ENCODE measurements around the gene SAA2. TPM values are rescaled to one million over a fixed set of nuclear protein-coding genes. Genes with fewer than 3 reads are reported as not detected.

Gene SAA2
- total and polyA plus RNA-seq, 4 donors = 18.6 to 1,381 (median 80.6) TPM

DNA sequence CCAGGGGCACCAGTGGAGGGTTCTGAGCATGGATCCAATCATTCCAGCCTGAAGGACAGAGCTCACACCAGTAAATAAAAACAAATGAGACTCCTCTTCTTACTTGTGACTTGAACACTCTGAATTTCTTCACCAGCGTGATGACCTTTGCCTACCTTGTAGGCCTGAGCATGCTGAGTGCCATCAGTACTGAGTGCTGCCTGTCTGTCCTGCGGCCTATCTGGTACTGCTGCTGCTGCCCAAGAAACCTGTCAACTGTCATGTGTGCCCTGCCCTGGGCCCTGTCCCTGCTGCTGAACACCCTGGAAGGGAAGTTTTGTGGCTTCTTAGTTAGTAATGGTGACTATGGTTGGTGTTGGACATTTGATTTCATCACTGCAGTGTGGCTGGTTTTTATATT is 51.9 kb downstream of the SAA2 start:
- WGBS, 2 donors = 89 to 94% methylated on average over 2 of the region's 2 CpGs
- no peaks in the 10 kb centered on the region for H3K36me3 ChIP-seq (ENCODE audit: control insufficient read depth in 4 of 4, insufficient read depth in 4 of 4, low read length in 4 of 4)
- H3K9ac ChIP-seq (ENCODE audit: insufficient read depth in 1 of 2, low read length in 2 of 2) = no peak overlapping the region
- H3K27ac ChIP-seq (ENCODE audit: low read depth in 1 of 2, low read length in 1 of 2) = no peak overlapping the region
- H3K9me3 ChIP-seq (ENCODE audit: control insufficient read depth in 4 of 4, insufficient read depth in 3 of 4, low read length in 3 of 4) = peaks cover 0 to 6% (median 0%) of the 10 kb centered on the region in 4 donors
- H3K4me3 ChIP-seq = no peak overlapping the region
- DNase-seq = no peak
- TF ChIP-seq, protein P1, sequence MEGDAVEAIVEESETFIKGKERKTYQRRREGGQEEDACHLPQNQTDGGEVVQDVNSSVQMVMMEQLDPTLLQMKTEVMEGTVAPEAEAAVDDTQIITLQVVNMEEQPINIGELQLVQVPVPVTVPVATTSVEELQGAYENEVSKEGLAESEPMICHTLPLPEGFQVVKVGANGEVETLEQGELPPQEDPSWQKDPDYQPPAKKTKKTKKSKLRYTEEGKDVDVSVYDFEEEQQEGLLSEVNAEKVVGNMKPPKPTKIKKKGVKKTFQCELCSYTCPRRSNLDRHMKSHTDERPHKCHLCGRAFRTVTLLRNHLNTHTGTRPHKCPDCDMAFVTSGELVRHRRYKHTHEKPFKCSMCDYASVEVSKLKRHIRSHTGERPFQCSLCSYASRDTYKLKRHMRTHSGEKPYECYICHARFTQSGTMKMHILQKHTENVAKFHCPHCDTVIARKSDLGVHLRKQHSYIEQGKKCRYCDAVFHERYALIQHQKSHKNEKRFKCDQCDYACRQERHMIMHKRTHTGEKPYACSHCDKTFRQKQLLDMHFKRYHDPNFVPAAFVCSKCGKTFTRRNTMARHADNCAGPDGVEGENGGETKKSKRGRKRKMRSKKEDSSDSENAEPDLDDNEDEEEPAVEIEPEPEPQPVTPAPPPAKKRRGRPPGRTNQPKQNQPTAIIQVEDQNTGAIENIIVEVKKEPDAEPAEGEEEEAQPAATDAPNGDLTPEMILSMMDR (IDR thresholded peaks at IDR 0.05; ENCODE audit: control extremely low read depth, extremely low read depth) = no peak
- no peak for ATAC-seq (ENCODE audit: insufficient read depth, low FRiP score)
- H3K27me3 ChIP-seq (ENCODE audit: control insufficient read depth in 3 of 3, insufficient read depth in 3 of 3, low read length in 2 of 3) = peaks cover 0 to 6% (median 0%) of the 10 kb centered on the region in 3 donors
- H3K4me1 ChIP-seq (ENCODE audit: control insufficient read depth in 5 of 5, insufficient read depth in 5 of 5, low read length in 5 of 5) = no peaks in the 10 kb centered on the region

Small RNA genes within 50 kb of the gene (small RNA-seq; reads per million reads assigned to genes)
- gene RNA5SP333 (ENCODE audit: low replicate concordance) (not detected), gene RNA5SP334 (ENCODE audit: low replicate concordance) (not detected)

Other genes with a start within 250 kb of the SAA2 start
- 10 to 100 TPM; 20.5 to 33.3 TPM for gene SERGEF, start 235.6 kb downstream of the SAA2 start, total RNA-seq
- gene SERGEF, start 235.6 kb downstream of the SAA2 start, polyA plus RNA-seq = 10 to 100 TPM; 20.2 to 85.0 TPM
- gene TPH1, start 202.4 kb downstream of the SAA2 start, total RNA-seq = 1 to 10 TPM in 1 of 2 donors, under 1 TPM in 1; 0.74 to 2.8 TPM
- under 1 TPM; 0.13 to 0.37 TPM for gene TPH1, start 202.4 kb downstream of the SAA2 start, polyA plus RNA-seq
- gene SAAL1, start 142.6 kb downstream of the SAA2 start, total RNA-seq = 10 to 100 TPM in 1 of 2 donors, 1 to 10 TPM in 1; 9.1 to 15.1 TPM
- 10 to 100 TPM in 1 of 2 donors, 1 to 10 TPM in 1; 5.5 to 13.6 TPM for gene SAAL1, start 142.6 kb downstream of the SAA2 start, polyA plus RNA-seq
- under 1 TPM in 1 of 2 donors, not detected in 1; 0.12 TPM for gene MRGPRX3, start 116.1 kb downstream of the SAA2 start, total RNA-seq
- under 1 TPM in 1 of 2 donors, not detected in 1; 0.18 TPM for gene MRGPRX3, start 116.1 kb downstream of the SAA2 start, polyA plus RNA-seq
- gene MRGPRX4, start 75.8 kb downstream of the SAA2 start, total RNA-seq = not detected
- gene MRGPRX4, start 75.8 kb downstream of the SAA2 start, polyA plus RNA-seq = not detected
- gene SAA4, start 11.9 kb downstream of the SAA2 start, total RNA-seq = 1 to 10 TPM in 1 of 2 donors, not detected in 1; 3.8 TPM
- 1 to 10 TPM in 1 of 2 donors, under 1 TPM in 1; 0.39 to 6.4 TPM for gene SAA4, start 11.9 kb downstream of the SAA2 start, polyA plus RNA-seq
- gene SAA1, start 17.6 kb upstream of the SAA2 start, total RNA-seq = 100 to 1,000 TPM in 1 of 2 donors, 10 to 100 TPM in 1; 44.4 to 260 TPM
- gene SAA1, start 17.6 kb upstream of the SAA2 start, polyA plus RNA-seq = 1,000 to 10,000 TPM in 1 of 2 donors, 100 to 1,000 TPM in 1; 148 to 2,589 TPM
- gene HPS5, start 73.5 kb upstream of the SAA2 start, total RNA-seq = 10 to 100 TPM; 23.9 to 36.2 TPM
- gene HPS5, start 73.5 kb upstream of the SAA2 start, polyA plus RNA-seq = 10 to 100 TPM in 1 of 2 donors, 1 to 10 TPM in 1; 8.9 to 16.7 TPM
- gene GTF2H1, start 73.9 kb upstream of the SAA2 start, total RNA-seq = 10 to 100 TPM; 39.3 to 87.9 TPM
- gene GTF2H1, start 73.9 kb upstream of the SAA2 start, polyA plus RNA-seq = 10 to 100 TPM; 20.2 to 25.9 TPM
- 100 to 1,000 TPM; 238 to 373 TPM for gene LDHA, start 145.9 kb upstream of the SAA2 start, total RNA-seq
- gene LDHA, start 145.9 kb upstream of the SAA2 start, polyA plus RNA-seq = 100 to 1,000 TPM; 286 to 596 TPM
- not detected for gene LDHC, start 163.7 kb upstream of the SAA2 start, total RNA-seq
- 1 to 10 TPM in 1 of 2 donors, under 1 TPM in 1; 0.06 to 1.1 TPM for gene LDHC, start 163.7 kb upstream of the SAA2 start, polyA plus RNA-seq
- gene LDHAL6A, start 207.2 kb upstream of the SAA2 start, total RNA-seq = not detected
- gene LDHAL6A, start 207.2 kb upstream of the SAA2 start, polyA plus RNA-seq = not detected

Measured in lung (tissue), 13 donors.